K562 (cell line): ENCODE data around the gene LIMD2. TPM values are rescaled to one million over a fixed set of nuclear protein-coding genes. Genes with fewer than 3 reads are reported as not detected.

Experiments used
- CBX8 ChIP-seq: fragments of 200-600 bp; sonication (generic); IDR thresholded peaks from 2 replicates; pipeline ENCODE4 v1.6.1; 2012; ENCODE audit warnings: borderline replicate concordance, mixed run types, low read depth, mild to moderate bottlenecking, moderate library complexity, mixed read lengths, low read length, control low read depth, inconsistent platforms; ENCODE audit not compliant: poor library complexity, severe bottlenecking; ENCODE audit errors: extremely low read depth
- ETV1 ChIP-seq: fragments of 450-650 bp; conservative IDR thresholded peaks from 2 replicates; pipeline ENCODE4 v1.6.1; 2016; ENCODE audit warnings: missing genetic modification characterization, control low read depth, low read depth, missing compliant biosample characterization
- HMG20A ChIP-seq: fragments of 450-650 bp; formaldehyde crosslinking; conservative IDR thresholded peaks from 2 replicates; pipeline ENCODE4 v1.4.0; 2020; ENCODE audit warnings: mild to moderate bottlenecking, mixed read lengths
- ILK ChIP-seq: fragments of 450-650 bp; IDR thresholded peaks from 2 replicates; pipeline ENCODE4 v1.6.1; 2016; ENCODE audit warnings: missing genetic modification characterization, low read depth, mild to moderate bottlenecking, missing compliant biosample characterization, moderate library complexity, borderline replicate concordance
- KHSRP ChIP-seq: fragments of 450-650 bp; IDR thresholded peaks from 2 replicates; pipeline ENCODE4 v1.6.1; 2017
- L3MBTL2 ChIP-seq: fragments of 450-650 bp; IDR thresholded peaks from 2 replicates; pipeline ENCODE4 v1.6.1; 2016; ENCODE audit warnings: mild to moderate bottlenecking, moderate library complexity
- NCOA1 ChIP-seq: fragments of 450-650 bp; IDR thresholded peaks from 2 replicates; pipeline ENCODE4 v1.6.1; 2016; ENCODE audit warnings: low read depth
- OTX1 ChIP-seq: fragments of 450-650 bp; formaldehyde crosslinking; IDR thresholded peaks from 2 replicates; pipeline ENCODE4 v1.4.0; 2022; ENCODE audit warnings: mild to moderate bottlenecking
- POLR2AphosphoS5 ChIP-seq: IDR thresholded peaks from 2 replicates; pipeline ENCODE4 v1.6.1; 2011; ENCODE audit warnings: mild to moderate bottlenecking, low read depth, low read length, moderate library complexity; ENCODE audit not compliant: control insufficient read depth, insufficient read depth
- SIRT6 ChIP-seq: IDR thresholded peaks from one replicate; pipeline ENCODE4 v1.6.1; 2012; ENCODE audit warnings: low read depth, mild to moderate bottlenecking, control low read depth, inconsistent platforms, low read length, moderate library complexity
- ZFP30 ChIP-seq: fragments of 250-450 bp; sonication (Bioruptor Pico); IDR thresholded peaks from 2 replicates; pipeline ENCODE4 v1.8.0; 2022; ENCODE audit warnings: moderate library complexity, mild to moderate bottlenecking, inconsistent platforms, borderline replicate concordance
- ZNF589 ChIP-seq: fragments of 200-800 bp; sonication (Bioruptor generic); IDR thresholded peaks from 2 replicates; pipeline ENCODE4 v1.6.1; 2016; ENCODE audit warnings: low read depth, missing genetic modification characterization, missing compliant biosample characterization
- polyA plus RNA-seq, 8 experiments: library from polyadenylated mRNA; depleted of rRNA in 4 of 8; stranded (reverse) in 5 of 8; unstranded in 3 of 8; fragments of >200 nt; fragmentation: Nextera tagmentation in 2 of 8; fragmentation: Illumina TruSeq in 1 of 8; extraction: Ambion mirVana in 2 of 8; extraction: Trizol in 1 of 8; gene quantifications; 2 replicates each; pipeline versions ENCODE4 v1.2.1 to v1.2.3, GENCODE V29; 2011 to 2014; ENCODE audit warnings: inconsistent platforms in 1 of 8, missing spikeins in 1 of 8
- total RNA-seq, 7 experiments: library from RNA; depleted of rRNA in 6 of 7; stranded (reverse); fragments of >200 nt in 6 of 7; fragmentation: Illumina TruSeq in 2 of 7; extraction: Trizol in 2 of 7; gene quantifications; 2 replicates each; pipeline versions ENCODE4 v1.2.1 to v1.2.3, GENCODE V29; 2011 to 2021; ENCODE audit warnings: low replicate concordance in 1 of 7
- TF ChIP-seq, protein P1 (sequence below), 2 experiments: fragments of 450-650 bp in 1 of 2; IDR thresholded peaks; 2 replicates each; pipeline ENCODE4 v1.6.1; 2011 to 2017; ENCODE audit warnings: low read depth in 2 of 2, antibody characterized with exemption in 1 of 2, borderline replicate concordance in 1 of 2, low read length in 1 of 2, mild to moderate bottlenecking in 1 of 2, mixed read lengths in 1 of 2; ENCODE audit not compliant: control insufficient read depth in 1 of 2
- TF ChIP-seq, protein P2 (sequence below): fragments of 450-650 bp; formaldehyde crosslinking; IDR thresholded peaks from 2 replicates; pipeline ENCODE4 v1.4.0; 2020; ENCODE audit warnings: mild to moderate bottlenecking, moderate library complexity
- TF ChIP-seq, protein P3 (sequence below): fragments of 250-450 bp; sonication (Bioruptor Pico); IDR thresholded peaks from 2 replicates; pipeline ENCODE4 v1.4.0; 2020

Gene LIMD2
- total and polyA plus RNA-seq, 9 of the 15 experiments (the other 6 are each of a cell fraction or from before 2014, with no cell fraction given), result 0.07 to 11.2 (median 2.8) TPM

DNA sequence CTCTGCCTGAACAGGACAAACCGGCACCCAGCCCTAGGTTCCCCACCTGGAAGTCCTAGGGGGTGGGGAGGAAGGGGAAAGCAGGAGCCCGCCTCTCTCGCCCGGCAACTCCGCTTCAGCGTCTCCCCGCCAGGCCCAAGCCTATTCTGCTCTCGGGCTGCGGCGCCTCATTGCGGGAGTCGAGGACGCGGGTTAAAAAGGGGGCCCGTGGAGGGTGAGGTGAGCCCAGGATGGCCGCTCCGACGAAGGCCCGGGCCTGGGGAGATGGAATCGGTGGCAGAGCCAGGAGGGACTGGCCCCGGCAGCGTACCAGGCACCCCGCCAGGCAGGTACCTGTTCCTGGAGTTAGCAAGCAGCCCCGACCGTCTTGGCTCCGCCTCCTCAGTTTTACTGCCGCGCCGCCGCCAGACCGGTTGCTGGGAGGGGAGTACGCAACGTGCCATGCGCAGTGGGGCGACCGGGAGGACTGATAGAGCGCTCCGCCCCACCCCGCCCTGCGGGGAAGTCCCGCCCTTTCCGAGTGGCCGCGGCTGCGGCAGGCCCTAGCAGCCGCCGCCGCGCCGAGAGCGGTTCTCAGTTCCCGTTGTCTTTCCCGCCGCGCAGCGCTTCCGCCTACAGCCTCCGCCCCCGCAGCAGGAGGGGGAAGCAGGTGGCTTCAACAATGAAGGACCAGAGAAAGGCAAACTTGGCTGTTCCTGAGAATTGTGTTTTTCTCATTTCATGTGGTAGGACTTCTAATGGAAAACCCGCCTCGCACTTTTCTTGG is 41.7 kb upstream of the LIMD2 start, which contains the start of gene STRADA (continued):
- TF ChIP-seq, protein P1, sequence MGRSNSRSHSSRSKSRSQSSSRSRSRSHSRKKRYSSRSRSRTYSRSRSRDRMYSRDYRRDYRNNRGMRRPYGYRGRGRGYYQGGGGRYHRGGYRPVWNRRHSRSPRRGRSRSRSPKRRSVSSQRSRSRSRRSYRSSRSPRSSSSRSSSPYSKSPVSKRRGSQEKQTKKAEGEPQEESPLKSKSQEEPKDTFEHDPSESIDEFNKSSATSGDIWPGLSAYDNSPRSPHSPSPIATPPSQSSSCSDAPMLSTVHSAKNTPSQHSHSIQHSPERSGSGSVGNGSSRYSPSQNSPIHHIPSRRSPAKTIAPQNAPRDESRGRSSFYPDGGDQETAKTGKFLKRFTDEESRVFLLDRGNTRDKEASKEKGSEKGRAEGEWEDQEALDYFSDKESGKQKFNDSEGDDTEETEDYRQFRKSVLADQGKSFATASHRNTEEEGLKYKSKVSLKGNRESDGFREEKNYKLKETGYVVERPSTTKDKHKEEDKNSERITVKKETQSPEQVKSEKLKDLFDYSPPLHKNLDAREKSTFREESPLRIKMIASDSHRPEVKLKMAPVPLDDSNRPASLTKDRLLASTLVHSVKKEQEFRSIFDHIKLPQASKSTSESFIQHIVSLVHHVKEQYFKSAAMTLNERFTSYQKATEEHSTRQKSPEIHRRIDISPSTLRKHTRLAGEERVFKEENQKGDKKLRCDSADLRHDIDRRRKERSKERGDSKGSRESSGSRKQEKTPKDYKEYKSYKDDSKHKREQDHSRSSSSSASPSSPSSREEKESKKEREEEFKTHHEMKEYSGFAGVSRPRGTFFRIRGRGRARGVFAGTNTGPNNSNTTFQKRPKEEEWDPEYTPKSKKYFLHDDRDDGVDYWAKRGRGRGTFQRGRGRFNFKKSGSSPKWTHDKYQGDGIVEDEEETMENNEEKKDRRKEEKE (IDR thresholded peaks at IDR 0.05; ENCODE audit: borderline replicate concordance in 1 of 2, control insufficient read depth in 1 of 2, low read depth in 2 of 2, low read length in 1 of 2), result 0 out of 4 replicates have a peak, but pooled peaks of 1 of the 2 experiments have one; percentile 74
- no peak for TF ChIP-seq ZNF589 (CRISPR knock-in tag)
- no peak for TF ChIP-seq ILK (tag)
- TF ChIP-seq KHSRP, result no peak
- no peak for TF ChIP-seq SIRT6
- TF ChIP-seq POLR2AphosphoS5, result peak; percentile 81; the same call in 1 of the 2 replicates
- TF ChIP-seq ZFP30, result no peak
- TF ChIP-seq ETV1 (tag), result peak; percentile 69
- no peak for TF ChIP-seq HMG20A
- TF ChIP-seq, protein P2, sequence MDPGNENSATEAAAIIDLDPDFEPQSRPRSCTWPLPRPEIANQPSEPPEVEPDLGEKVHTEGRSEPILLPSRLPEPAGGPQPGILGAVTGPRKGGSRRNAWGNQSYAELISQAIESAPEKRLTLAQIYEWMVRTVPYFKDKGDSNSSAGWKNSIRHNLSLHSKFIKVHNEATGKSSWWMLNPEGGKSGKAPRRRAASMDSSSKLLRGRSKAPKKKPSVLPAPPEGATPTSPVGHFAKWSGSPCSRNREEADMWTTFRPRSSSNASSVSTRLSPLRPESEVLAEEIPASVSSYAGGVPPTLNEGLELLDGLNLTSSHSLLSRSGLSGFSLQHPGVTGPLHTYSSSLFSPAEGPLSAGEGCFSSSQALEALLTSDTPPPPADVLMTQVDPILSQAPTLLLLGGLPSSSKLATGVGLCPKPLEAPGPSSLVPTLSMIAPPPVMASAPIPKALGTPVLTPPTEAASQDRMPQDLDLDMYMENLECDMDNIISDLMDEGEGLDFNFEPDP (CRISPR knock-in tag), result no peak
- TF ChIP-seq OTX1, result no peak
- TF ChIP-seq L3MBTL2, result peak; percentile 94
- peak; percentile 61 for TF ChIP-seq NCOA1
- TF ChIP-seq CBX8, result no peak
- TF ChIP-seq, protein P3, sequence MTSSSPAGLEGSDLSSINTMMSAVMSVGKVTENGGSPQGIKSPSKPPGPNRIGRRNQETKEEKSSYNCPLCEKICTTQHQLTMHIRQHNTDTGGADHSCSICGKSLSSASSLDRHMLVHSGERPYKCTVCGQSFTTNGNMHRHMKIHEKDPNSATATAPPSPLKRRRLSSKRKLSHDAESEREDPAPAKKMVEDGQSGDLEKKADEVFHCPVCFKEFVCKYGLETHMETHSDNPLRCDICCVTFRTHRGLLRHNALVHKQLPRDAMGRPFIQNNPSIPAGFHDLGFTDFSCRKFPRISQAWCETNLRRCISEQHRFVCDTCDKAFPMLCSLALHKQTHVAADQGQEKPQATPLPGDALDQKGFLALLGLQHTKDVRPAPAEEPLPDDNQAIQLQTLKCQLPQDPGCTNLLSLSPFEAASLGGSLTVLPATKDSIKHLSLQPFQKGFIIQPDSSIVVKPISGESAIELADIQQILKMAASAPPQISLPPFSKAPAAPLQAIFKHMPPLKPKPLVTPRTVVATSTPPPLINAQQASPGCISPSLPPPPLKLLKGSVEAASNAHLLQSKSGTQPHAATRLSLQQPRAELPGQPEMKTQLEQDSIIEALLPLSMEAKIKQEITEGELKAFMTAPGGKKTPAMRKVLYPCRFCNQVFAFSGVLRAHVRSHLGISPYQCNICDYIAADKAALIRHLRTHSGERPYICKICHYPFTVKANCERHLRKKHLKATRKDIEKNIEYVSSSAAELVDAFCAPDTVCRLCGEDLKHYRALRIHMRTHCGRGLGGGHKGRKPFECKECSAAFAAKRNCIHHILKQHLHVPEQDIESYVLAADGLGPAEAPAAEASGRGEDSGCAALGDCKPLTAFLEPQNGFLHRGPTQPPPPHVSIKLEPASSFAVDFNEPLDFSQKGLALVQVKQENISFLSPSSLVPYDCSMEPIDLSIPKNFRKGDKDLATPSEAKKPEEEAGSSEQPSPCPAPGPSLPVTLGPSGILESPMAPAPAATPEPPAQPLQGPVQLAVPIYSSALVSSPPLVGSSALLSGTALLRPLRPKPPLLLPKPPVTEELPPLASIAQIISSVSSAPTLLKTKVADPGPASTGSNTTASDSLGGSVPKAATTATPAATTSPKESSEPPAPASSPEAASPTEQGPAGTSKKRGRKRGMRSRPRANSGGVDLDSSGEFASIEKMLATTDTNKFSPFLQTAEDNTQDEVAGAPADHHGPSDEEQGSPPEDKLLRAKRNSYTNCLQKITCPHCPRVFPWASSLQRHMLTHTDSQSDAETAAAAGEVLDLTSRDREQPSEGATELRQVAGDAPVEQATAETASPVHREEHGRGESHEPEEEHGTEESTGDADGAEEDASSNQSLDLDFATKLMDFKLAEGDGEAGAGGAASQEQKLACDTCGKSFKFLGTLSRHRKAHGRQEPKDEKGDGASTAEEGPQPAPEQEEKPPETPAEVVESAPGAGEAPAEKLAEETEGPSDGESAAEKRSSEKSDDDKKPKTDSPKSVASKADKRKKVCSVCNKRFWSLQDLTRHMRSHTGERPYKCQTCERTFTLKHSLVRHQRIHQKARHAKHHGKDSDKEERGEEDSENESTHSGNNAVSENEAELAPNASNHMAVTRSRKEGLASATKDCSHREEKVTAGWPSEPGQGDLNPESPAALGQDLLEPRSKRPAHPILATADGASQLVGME, result no peak
